Ishikawa (cell line): ENCODE results near the gene CUL4B.
A peak's percentile ranks its signal among the peaks of the same experiment; 100 is the strongest.

Experiments
- CEBPB ChIP-seq: IDR thresholded peaks from 2 replicates; pipeline ENCODE4 v1.6.1; 2012
- CREB1 ChIP-seq: IDR thresholded peaks from 2 replicates; pipeline ENCODE4 v1.6.1; 2012; ENCODE audit warnings: low read depth
- EGR1 ChIP-seq: IDR thresholded peaks from 2 replicates; pipeline ENCODE4 v1.6.1; 2012
- EP300 ChIP-seq: IDR thresholded peaks from 2 replicates; pipeline ENCODE4 v1.6.1; 2012; ENCODE audit warnings: borderline replicate concordance
- FOXM1 ChIP-seq: IDR thresholded peaks from 2 replicates; pipeline ENCODE4 v1.6.1; 2012; ENCODE audit warnings: low read depth, borderline replicate concordance
- NFIC ChIP-seq: IDR thresholded peaks from 2 replicates; pipeline ENCODE4 v1.6.1; 2012
- RAD21 ChIP-seq: IDR thresholded peaks from 2 replicates; pipeline ENCODE4 v1.6.1; 2012; ENCODE audit warnings: low read depth
- TAF1 ChIP-seq: IDR thresholded peaks from 2 replicates; pipeline ENCODE4 v1.6.1; 2012; ENCODE audit warnings: low read depth, mild to moderate bottlenecking
- TCF12 ChIP-seq: IDR thresholded peaks from 2 replicates; pipeline ENCODE4 v1.6.1; 2012; ENCODE audit warnings: low read depth
- TEAD4 ChIP-seq: IDR thresholded peaks from 2 replicates; pipeline ENCODE4 v1.6.1; 2012
- YY1 ChIP-seq: IDR thresholded peaks from 2 replicates; pipeline ENCODE4 v1.6.1; 2012; ENCODE audit warnings: low read depth
- ZBTB7A ChIP-seq: IDR thresholded peaks from 2 replicates; pipeline ENCODE4 v1.6.1; 2012; ENCODE audit warnings: low read depth
- TF ChIP-seq, protein P1 (sequence below): IDR thresholded peaks from 2 replicates; pipeline ENCODE4 v1.6.1; 2012
- TF ChIP-seq, protein P2 (sequence below): IDR thresholded peaks from 2 replicates; pipeline ENCODE4 v1.6.1; 2012
- TF ChIP-seq, protein P3 (sequence below): IDR thresholded peaks from 2 replicates; pipeline ENCODE4 v1.6.1; 2012; ENCODE audit warnings: low read depth, mild to moderate bottlenecking

The CUL4B gene

DNA sequence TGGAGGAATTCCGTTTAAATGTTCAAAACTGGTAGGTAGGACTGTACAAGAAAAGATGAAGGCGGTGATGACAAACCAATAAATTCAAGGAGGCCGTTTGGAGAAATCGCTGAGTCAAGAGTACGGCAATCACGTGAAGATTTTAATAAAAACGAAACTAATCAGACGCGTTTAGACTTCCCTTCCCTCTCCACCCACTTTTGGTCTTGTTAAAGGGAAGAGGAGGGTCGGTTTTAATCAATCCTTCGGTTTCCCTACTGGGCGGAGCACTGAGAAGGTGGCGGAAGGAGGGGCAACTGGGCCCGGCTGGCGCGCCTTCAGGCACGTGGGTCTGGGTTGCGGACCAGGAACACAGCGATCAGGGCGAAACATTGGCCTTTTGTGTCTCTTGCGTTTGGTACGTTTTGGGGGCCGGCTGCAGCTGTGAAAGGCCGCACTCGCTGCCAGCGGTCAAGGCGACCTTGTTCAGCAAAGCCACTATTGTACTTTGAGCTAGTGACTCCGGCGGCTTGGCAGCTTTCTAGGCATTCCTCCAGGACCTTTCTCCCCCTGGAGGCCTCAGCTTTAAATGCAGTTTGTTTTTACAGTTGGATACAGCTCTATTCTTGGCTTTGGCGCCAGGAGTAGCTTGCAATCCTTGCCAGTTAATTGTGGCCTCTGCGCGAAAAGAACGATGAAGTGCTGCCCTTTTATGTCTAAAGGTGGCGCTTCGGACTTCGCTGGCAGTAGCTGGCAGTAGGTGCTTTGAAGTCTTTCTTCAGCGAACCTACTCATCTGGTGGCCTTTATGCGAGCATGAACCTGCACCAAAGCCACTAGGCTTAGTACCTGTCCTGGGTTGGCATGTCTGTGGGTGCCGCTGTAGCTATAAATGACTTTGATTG, 74.9 kb downstream of the CUL4B start:
- TF ChIP-seq NFIC (no peak; the same call in 1 of the 2 replicates), TAF1 (no peak), RAD21 (peak; percentile 31; the same call in 1 of the 2 replicates), YY1 (no peak), TEAD4 (no peak)
- TF ChIP-seq, protein P1, sequence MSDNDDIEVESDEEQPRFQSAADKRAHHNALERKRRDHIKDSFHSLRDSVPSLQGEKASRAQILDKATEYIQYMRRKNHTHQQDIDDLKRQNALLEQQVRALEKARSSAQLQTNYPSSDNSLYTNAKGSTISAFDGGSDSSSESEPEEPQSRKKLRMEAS: peak; percentile 92
- TF ChIP-seq, protein P2, sequence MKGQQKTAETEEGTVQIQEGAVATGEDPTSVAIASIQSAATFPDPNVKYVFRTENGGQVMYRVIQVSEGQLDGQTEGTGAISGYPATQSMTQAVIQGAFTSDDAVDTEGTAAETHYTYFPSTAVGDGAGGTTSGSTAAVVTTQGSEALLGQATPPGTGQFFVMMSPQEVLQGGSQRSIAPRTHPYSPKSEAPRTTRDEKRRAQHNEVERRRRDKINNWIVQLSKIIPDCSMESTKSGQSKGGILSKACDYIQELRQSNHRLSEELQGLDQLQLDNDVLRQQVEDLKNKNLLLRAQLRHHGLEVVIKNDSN: peak; percentile 43

DNA sequence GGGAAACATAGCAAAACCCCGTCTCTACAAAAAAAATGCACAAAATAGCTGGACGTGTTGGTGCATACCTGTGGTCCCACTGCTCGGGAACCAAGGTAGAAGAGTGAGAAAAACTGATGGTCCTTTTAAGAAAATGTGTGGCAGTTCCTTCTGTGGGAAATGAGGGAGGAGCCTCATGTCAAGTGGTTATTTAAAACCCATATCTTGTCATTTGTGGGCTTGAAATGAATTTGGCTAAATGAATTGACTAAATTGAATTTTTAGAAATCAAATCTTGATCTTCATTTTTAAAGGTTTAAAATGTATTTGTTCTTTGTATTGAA, 75.5 kb downstream of the CUL4B start:
- no peak for TF ChIP-seq YY1
- TF ChIP-seq EGR1: no peak
- TF ChIP-seq, protein P2: no peak
- TF ChIP-seq TEAD4: no peak
- TF ChIP-seq CREB1: no peak
- no peak for TF ChIP-seq TCF12
- no peak for TF ChIP-seq ZBTB7A
- no peak for TF ChIP-seq RAD21

DNA sequence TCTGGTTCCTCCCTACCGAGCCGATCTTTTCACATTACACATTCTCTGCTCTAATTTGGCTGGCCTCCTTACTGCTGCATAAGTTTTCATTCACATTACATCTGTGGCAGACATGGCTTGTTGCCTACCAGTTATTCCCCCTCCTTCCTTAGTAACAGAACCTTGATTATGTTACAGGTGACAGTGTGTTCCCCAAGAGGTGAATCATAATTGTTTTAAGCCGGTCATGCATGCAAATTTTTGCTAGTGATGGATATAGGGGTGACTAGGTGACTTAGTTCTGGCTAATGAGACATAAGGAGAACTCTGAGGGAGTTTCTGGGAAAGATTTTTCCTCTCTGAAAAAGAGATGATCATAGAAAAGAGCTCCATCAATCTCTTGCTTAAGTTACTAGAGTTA, 83.3 kb downstream of the CUL4B start:
- TF ChIP-seq CEBPB (no peak), ZBTB7A (no peak), FOXM1 (no peak), NFIC (no peak), CREB1 (no peak), TCF12 (no peak), YY1 (no peak)
- TF ChIP-seq, protein P2: no peak
- TF ChIP-seq, protein P3, sequence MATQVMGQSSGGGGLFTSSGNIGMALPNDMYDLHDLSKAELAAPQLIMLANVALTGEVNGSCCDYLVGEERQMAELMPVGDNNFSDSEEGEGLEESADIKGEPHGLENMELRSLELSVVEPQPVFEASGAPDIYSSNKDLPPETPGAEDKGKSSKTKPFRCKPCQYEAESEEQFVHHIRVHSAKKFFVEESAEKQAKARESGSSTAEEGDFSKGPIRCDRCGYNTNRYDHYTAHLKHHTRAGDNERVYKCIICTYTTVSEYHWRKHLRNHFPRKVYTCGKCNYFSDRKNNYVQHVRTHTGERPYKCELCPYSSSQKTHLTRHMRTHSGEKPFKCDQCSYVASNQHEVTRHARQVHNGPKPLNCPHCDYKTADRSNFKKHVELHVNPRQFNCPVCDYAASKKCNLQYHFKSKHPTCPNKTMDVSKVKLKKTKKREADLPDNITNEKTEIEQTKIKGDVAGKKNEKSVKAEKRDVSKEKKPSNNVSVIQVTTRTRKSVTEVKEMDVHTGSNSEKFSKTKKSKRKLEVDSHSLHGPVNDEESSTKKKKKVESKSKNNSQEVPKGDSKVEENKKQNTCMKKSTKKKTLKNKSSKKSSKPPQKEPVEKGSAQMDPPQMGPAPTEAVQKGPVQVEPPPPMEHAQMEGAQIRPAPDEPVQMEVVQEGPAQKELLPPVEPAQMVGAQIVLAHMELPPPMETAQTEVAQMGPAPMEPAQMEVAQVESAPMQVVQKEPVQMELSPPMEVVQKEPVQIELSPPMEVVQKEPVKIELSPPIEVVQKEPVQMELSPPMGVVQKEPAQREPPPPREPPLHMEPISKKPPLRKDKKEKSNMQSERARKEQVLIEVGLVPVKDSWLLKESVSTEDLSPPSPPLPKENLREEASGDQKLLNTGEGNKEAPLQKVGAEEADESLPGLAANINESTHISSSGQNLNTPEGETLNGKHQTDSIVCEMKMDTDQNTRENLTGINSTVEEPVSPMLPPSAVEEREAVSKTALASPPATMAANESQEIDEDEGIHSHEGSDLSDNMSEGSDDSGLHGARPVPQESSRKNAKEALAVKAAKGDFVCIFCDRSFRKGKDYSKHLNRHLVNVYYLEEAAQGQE: no peak

DNA sequence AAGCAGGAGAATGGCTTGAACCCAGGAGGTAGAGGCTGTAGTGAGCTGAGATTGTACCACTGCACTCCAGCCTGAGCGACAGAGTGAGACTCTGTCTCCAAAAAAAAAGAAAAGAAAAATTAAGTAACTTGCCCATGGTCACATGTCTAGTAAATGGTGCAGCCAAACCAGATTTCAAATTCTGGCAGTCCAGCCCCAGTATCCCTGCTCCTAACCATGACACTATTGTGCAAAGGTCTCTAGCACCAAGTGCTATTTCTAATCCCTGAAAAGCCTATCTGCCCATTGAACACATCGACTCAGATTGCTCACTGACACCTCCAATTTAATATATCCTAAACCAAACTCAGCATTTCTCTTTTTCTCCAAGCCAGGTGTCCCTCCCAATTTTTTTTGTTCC, 84.0 kb downstream of the CUL4B start:
- TF ChIP-seq EP300 (no peak), EGR1 (no peak), FOXM1 (no peak), TEAD4 (no peak), CREB1 (no peak), TAF1 (no peak), RAD21 (no peak), CEBPB (no peak), ZBTB7A (no peak)

DNA sequence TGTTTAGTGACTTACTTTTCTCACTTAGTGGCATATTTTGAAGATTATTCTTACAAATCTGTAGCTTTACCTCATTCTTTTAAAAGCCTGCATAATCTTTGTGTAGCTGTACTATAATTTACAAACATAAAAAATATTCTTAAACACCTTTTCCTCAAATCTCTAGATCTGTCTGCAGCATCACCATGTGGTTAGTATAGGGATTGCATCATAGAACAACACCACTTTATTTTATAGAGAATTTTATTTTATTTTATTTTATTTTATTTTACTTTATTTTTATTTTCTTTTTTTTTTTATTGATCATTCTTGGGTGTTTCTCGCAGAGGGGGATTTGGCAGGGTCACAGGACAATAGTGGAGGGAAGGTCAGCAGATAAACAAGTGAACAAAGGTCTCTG, 85.3 kb downstream of the CUL4B start:
- TF ChIP-seq RAD21: peak; percentile 51
- 0 out of 2 replicates have a peak, but pooled peaks have one; percentile 5 for TF ChIP-seq CEBPB
